ENCODE data around the gene EFHD1. TPM values are rescaled to one million over a fixed set of nuclear protein-coding genes. Genes with fewer than 3 reads are reported as not detected.

EFHD1 gene
- total and polyA plus RNA-seq, 9 of the 15 experiments (the other 6 are each of a cell fraction or from before 2014, with no cell fraction given) = 0.66 to 9.1 (median 2.0) TPM

GRCh38 chr2:232641153-232641848 is 7.9 kb downstream of the EFHD1 start (continued):
- TF ChIP-seq CCNT2 (IDR thresholded peaks at IDR 0.05; ENCODE audit: borderline replicate concordance, extremely low read depth, insufficient read length, low read depth, low read length) = no peak
- TF ChIP-seq ZNF644 (tag; IDR thresholded peaks at IDR 0.05; ENCODE audit: low read depth) = no peak
- no peak for TF ChIP-seq ZBTB11 (CRISPR knock-in tag; IDR thresholded peaks at IDR 0.05)

GRCh38 chr2:232643147-232643425 is 9.7 kb downstream of the EFHD1 start:
- no peak overlapping the region for H3K4me3 ChIP-seq
- 7% methylated on average over 3 of the region's 3 CpGs for WGBS (ENCODE audit: insufficient coverage, low coverage, missing lambda C conversion rate)
- H3K27me3 ChIP-seq (ENCODE audit: control insufficient read depth in 2 of 2, insufficient read depth in 2 of 2, low read length in 2 of 2) = peaks cover 0 to 25% of the 10 kb centered on the region in 2 experiments; a peak in 2 of 5 replicates
- intact Hi-C loops (cut with micrococcal nuclease) (no loop called here), in situ Hi-C loops (cut with MboI) (no loop called here)
- H3K4me2 ChIP-seq (ENCODE audit: insufficient read depth, low read length) = no peak overlapping the region
- no peaks in the 10 kb centered on the region for H3K79me2 ChIP-seq (ENCODE audit: control insufficient read depth, insufficient read depth, low read length)
- H4K20me1 ChIP-seq (replicated peaks; ENCODE audit: control insufficient read depth, insufficient read depth, low read length) = no peaks in the 10 kb centered on the region
- H3K9ac ChIP-seq (ENCODE audit: insufficient read depth in 1 of 2, low read depth in 2 of 2, low read length in 2 of 2) = no peak overlapping the region
- no TSS peak for BruUV-seq (replicated peaks)
- ATAC-seq = no peak
- no peak overlapping the region for H2AFZ ChIP-seq (ENCODE audit: low read depth, low read length)
- H3K9me1 ChIP-seq (ENCODE audit: control insufficient read depth, insufficient read depth, low read length) = no peaks in the 10 kb centered on the region
- ChIA-PET POLR2A (no interaction called here), CTCF (ENCODE audit: low intra/inter-chr PET ratio) (no interaction called here)
- no peak overlapping the region for H3K27ac ChIP-seq (ENCODE audit: extremely low read depth, low read depth, low read length)
- TF ChIP-seq SREBF1 (IDR thresholded peaks at IDR 0.05; ENCODE audit: borderline replicate concordance, low read depth, low read length) (no peak), CBFA2T3 (IDR thresholded peaks at IDR 0.05) (no peak), FOXA1 (IDR thresholded peaks at IDR 0.05; ENCODE audit: borderline replicate concordance) (no peak), KDM4B (IDR thresholded peaks at IDR 0.05; ENCODE audit: borderline replicate concordance in 2 of 2, low read depth in 1 of 2) (no peak), RNF219 (CRISPR knock-in tag; IDR thresholded peaks at IDR 0.05) (no peak), CHD4 (IDR thresholded peaks at IDR 0.05; ENCODE audit: insufficient read depth, insufficient replicate concordance, low read depth, low read length, poor library complexity, severe bottlenecking) (no peak), ZBTB12 (CRISPR knock-in tag; IDR thresholded peaks at IDR 0.05) (no peak)
- no peaks in the 10 kb centered on the region for H3K36me3 ChIP-seq (ENCODE audit: control insufficient read depth, insufficient read depth, low read length)
- no peak for FAIRE-seq
- no peak for DNase-seq (ENCODE audit: extremely low read depth in 1 of 4, low spot score in 3 of 4)
- no peaks in the 10 kb centered on the region for H3K9me3 ChIP-seq (replicated peaks; ENCODE audit: control insufficient read depth, insufficient read depth, low read depth, low read length)
- no peaks in the 10 kb centered on the region; a peak in 1 of 5 replicates for H3K4me1 ChIP-seq (replicated peaks in 1 of 2; ENCODE audit: control insufficient read depth in 2 of 2, insufficient read depth in 2 of 2, low read length in 2 of 2)

Measured in K562 (cell line).